Stimulated activated CD8-positive, alpha-beta memory T cell treated with anti-CD3 and anti-CD28 coated beads, Interleukin-15, amount 100 ng/mL, for 24 hours (primary cell): ENCODE data around the gene ARHGAP28.

Experiments used
- DNase-seq: peaks from one replicate; pipeline ENCODE4 v3.0.0-alpha.2; 2020; ENCODE audit warnings: low read depth

Gene ARHGAP28

GRCh38 chr18:6961331-6961730 is 231.8 kb downstream of the ARHGAP28 start:
- no peak for DNase-seq

DNA sequence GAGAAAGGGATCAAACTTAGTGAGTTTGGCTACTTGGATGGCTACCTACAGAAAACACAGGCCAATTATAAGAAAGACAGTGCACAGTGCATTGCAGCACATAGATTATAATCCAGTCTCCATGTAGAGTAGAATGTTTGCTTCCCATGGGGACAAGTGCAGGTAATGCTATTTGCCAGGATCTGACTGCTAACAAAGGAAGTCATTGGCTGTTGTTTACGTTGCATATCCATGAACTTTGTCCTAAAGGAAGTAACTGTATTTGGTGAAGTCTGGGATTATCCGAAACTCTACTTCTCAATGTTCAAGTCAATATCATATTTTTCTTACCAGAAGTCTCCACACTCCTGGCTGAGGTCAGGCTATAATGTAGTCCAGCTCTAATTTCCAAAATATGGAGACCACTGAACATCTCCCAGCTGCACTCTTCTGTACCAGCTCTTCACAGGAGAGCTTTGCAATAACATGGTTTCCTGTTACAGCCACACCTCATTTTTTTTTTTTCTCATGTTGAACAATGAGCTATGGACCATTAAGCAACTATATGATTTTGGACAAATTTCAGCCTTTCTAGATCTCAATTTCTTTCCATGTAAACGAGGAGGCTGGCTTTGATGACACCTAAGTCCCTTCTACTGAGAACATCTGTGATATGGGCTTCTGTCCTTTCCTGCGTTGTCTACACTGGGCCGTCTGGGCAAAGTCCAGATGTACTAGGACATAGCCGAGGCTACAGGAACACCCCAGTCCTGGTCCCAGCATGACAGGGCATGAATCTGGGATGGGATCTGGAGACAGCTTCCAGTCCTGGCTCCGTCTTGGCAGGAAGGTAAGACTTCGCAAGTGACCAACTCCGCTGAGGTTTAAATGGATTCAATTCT is 233.3 kb downstream of the ARHGAP28 start:
- no peak for DNase-seq

GRCh38 chr18:6963452-6964097 is 234.1 kb downstream of the ARHGAP28 start:
- DNase-seq, result no peak
